G401.6 (cell line): Measurements from ENCODE around the gene ZIC4.

ENCODE experiments used
- FAIRE-seq: peaks from 2 replicates; lab custom pipeline; 2012; peaks lifted over from hg19 to GRCh38; lab: Jason Lieb, UNC

ZIC4 gene

DNA sequence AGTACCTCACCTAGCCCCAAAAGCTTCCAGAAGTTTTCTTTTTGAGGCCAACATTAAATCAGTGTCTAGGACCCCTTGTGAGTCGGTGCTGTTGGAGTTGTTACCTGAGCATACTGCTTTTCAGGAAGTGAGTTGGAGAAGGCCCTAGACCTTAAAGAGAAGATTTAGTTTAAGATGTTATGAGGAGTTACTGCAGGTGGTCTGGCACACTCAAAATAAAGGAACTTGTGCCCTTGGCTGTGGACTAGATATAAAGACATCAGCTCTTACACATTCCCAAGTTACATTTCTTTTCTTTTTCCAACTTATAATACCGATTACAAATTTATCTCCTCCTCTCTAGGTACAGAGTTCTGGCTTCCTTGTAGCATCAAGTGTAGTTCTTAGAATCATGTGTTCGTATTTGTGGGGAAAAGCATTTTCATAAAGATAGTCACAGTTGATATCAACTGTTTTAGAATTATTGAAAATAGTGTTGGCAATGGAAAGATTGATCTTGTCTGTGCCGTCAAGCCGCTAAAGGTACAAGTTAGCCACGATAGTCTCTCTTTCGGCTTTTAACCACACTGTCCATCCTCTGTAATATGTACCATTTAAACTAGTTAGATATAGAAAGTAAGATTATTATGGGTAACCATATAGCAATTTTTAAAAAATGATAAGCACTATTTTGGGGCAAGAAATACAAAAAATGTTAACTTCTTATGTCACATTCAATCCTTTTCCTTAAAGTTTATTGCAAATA, 11.4 kb upstream of the ZIC4 start:
- no peak for FAIRE-seq

DNA sequence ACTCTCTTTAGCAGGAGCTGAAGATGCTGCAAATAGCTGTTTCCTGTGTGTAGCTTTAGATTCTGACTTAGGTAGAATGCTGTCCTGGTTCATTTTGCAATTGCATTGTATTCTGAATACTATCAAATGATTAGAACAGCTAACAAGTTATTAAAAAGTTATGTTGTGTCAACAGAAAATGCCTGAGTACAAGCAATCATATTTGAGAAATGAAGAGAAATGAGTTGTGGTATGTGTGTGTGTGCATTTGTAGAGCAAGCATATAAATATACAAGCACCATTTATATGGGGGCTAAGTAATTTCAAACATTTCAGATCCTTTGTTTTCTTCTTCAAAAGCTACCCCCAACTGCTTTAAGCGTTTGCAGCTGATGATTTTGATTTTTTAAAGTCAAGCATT, 10.6 kb upstream of the ZIC4 start:
- no peak for FAIRE-seq

DNA sequence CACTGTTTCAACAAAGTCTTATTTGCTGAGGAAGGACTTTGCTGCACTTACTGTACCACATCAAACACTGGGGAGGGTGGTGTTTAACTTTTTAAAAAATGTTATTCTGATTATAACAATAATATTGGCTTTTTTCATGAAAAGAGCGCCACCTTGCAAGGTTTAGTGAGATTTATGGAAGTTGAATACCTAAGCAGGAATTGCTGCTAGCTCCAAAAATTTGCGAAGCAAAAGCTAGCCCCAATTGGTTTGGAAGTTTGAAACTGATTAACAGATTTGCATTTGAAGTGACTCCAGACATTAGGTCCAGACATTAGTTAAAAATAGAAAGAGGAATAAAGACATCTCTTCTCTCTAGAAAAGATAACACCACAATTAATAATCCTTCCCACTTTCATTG, 9.5 kb upstream of the ZIC4 start:
- no peak for FAIRE-seq

DNA sequence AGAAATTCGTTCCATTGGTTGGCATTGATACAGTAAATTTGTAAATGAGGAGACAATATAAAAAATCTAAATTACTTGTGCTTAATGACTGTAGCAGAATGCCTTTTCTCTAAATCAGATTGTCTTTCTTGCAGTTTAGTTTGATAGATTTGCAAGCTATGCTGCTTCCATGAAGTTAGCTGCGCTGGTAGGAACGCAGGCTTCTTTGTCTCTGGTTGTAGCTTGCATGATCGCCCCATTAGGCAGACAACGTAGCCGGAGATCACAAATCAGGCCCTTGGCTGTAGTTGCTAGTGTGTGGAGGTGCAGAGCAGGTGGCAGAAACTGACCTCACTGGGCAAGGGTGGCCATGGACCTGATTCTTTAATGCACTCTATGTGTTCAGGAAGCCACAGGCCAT, 8.9 kb upstream of the ZIC4 start:
- no peak for FAIRE-seq

DNA sequence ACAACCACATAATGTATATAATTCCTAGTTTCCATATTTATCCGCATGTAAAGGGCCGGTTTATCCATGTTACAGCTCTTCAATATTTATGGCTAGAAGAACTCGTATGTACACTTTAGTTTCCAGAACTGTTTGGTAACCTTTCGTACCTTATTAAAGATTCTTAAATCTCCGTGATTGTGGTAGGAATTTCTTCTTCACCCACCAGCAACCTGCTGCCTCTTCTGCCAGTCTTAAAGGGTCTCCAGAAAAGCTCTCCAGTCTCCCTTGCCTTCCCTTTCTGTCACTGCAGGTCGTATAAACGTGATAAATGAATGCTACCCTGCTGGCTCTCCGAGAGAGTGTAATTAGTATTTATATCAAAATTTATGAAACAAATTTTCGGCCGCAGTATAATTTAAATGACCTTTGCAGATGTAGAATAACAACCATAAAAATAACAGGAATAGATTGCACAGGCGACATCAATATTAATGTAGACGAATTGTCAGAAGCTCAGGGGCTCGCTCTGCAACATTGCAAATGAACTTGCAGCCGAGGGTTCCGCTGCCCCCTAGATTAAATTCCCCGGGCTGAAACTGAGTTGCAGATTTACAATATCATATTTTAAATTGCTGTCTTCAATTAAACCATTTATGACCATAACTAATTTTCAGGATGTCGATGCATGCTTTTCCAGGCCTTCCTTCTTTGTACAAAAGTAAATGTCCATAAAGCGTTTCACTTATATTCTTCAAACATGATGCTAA, 8.2 kb upstream of the ZIC4 start:
- no peak for FAIRE-seq

DNA sequence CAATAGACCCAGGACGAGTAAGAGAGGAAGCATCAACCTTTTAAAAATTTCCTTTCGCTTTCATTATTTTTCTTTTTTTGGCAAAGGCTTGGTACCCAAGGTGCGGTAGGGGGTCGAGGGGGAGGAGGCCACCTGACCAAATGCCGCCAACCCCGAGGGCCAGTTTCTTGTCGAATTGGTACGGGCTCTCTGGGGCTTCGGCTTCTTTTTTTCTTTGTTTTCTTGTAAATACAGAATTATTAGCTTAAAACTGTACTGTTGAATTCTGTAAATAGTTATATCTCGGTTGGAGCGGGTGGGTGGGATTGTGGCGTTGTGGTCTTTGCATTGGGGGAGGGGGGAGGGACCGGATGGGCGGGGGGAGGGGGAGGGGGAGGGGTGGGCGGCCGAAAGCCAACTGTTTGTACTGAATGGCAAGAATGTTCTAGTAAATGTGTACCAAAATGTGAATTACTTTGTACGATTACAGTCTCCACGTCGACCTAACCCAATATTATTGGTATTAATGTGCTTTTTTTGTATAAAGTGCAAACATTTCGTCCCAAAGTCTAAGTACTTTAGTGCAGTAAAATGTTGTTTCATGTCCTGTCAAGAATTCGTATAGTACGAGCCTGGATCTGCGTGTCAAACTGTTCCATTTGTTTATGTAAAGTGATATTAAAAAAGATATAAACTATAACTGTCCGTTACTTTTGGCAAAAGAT, 7.5 kb upstream of the ZIC4 start:
- no peak for FAIRE-seq

DNA sequence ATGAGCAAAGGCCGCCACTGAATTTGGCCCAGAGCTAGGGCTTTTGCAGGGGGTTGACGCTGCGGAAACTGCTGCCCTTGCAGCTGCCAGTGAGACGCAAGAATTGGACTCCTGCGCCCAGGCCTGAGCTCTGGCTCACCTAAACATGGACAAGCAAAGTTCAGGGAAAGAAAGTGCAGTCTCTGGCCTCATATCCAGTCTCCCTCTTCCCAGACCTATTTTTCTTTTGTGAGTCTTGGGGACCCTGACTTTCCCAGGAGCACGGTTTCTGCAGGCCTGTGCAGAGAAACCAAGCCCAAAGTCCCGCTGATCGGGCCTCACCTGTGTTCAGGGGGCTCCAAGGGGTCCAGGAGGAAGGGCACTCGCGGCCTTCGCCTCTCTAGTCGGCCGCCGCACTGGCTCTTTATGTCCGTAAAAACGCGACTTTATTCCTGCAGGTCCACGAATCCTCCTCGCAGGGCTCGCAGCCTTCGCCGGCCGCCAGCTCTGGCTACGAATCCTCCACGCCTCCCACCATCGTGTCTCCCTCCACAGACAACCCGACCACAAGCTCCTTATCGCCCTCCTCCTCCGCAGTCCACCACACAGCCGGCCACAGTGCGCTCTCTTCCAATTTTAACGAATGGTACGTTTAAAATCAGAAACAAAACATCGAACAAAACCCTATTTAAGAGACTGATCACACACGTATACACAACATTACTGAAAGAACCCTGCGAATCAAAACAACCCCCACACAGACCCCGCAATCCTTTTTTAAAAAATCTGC, 6.8 kb upstream of the ZIC4 start:
- FAIRE-seq: no peak

DNA sequence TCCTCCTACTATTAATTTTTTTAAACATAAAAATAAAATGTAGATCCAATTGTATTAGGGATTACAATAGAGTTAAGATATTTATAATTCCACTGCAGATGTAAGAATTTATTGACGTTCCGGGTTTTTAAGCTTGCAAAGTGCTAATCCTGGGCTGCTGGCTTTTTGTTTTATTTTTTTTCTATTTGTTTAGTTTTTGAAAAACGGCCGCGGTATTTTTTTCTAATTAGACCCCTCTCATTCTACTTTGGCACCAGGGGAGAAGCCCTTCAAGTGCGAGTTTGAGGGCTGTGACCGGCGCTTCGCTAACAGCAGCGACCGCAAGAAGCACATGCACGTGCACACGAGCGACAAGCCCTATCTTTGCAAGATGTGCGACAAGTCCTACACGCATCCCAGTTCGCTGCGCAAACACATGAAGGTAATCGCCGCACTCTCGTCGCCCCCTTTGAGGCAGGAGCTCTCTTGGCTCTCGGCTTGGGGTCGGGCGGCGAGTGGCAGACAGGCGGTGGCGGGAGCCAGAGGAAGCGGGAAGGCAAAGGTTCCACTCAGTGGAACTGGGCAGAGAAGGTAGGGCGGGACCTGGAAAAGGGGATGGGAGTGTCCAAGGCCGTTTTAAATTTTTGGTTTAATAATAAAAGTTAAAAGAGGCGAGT, 6.0 kb upstream of the ZIC4 start:
- no peak for FAIRE-seq

DNA sequence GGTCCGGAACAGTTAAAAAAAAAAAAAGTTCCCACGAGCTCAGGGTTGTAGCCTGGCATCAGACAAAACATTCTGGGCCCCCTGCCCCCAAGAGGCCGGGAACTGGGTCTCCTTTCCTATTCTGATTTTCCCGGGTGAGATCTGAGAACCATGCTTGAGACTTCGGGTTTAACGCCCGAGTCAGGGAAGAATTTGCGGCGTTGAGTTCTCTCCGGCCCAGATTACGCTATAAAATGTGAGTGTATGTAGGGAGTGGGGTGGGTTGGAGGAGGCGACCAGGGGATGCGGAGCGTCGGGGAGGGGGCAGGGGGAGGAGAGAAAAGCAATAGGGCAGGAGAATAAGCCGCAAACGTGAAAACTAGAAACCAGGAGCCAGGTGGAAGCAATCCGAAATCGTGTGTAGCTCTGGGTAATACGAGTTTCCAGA, 5.5 kb upstream of the ZIC4 start:
- no peak for FAIRE-seq

DNA sequence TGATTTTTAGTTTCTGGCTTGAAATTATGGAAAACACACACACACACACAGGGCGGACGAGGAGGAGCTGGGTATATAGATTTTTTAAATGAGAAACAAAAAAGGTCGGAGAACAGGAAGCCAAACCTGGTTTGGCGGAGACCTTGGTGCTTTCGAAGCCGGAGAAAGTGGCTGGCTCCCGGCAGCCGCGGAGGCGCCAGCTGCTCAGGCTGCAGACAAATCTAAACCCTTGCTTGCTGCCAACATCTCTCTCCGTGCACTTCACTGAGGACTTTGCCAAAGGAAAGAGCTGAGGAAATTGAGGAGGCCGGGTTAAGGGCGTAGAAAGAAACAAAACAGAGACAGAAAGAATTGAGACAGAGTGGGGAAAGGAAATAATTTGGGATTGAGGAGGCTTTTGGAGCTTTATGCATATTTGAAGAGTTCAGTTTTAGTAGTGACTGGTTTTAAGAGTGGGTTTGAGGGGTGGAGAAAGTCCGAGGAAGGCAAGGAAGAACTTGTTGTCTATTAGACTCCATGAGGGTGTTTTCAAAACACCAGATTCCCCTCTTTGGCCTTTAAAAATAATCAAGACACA, 5.0 kb upstream of the ZIC4 start:
- no peak for FAIRE-seq

DNA sequence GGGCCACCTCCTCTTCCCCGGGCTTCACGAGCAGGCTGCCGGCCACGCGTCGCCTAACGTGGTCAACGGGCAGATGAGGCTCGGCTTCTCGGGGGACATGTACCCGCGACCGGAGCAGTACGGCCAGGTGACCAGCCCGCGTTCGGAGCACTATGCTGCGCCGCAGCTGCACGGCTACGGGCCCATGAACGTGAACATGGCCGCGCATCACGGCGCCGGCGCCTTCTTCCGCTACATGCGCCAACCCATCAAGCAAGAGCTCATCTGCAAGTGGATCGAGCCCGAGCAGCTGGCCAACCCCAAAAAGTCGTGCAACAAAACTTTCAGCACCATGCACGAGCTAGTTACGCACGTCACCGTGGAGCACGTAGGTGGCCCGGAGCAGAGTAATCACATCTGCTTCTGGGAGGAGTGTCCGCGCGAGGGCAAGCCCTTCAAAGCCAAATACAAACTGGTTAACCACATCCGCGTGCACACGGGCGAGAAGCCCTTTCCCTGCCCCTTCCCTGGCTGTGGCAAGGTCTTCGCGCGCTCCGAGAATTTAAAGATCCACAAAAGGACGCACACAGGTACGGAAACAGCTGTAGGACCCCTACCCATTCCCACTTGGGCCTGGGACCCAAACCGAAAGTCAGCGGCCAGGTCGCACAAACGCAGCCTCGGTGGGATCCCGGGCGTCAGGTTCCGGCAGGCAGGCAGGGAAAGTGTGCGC, 4.3 kb upstream of the ZIC4 start:
- no peak for FAIRE-seq

DNA sequence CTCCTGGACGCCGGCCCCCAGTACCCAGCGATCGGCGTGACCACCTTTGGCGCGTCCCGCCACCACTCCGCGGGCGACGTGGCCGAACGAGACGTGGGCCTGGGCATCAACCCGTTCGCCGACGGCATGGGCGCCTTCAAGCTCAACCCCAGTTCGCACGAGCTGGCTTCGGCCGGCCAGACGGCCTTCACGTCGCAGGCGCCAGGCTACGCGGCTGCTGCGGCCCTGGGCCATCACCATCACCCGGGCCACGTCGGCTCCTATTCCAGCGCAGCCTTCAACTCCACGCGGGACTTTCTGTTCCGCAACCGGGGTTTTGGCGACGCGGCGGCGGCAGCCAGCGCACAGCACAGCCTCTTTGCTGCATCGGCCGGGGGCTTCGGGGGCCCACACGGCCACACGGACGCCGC, 3.8 kb upstream of the ZIC4 start:
- FAIRE-seq: no peak

DNA sequence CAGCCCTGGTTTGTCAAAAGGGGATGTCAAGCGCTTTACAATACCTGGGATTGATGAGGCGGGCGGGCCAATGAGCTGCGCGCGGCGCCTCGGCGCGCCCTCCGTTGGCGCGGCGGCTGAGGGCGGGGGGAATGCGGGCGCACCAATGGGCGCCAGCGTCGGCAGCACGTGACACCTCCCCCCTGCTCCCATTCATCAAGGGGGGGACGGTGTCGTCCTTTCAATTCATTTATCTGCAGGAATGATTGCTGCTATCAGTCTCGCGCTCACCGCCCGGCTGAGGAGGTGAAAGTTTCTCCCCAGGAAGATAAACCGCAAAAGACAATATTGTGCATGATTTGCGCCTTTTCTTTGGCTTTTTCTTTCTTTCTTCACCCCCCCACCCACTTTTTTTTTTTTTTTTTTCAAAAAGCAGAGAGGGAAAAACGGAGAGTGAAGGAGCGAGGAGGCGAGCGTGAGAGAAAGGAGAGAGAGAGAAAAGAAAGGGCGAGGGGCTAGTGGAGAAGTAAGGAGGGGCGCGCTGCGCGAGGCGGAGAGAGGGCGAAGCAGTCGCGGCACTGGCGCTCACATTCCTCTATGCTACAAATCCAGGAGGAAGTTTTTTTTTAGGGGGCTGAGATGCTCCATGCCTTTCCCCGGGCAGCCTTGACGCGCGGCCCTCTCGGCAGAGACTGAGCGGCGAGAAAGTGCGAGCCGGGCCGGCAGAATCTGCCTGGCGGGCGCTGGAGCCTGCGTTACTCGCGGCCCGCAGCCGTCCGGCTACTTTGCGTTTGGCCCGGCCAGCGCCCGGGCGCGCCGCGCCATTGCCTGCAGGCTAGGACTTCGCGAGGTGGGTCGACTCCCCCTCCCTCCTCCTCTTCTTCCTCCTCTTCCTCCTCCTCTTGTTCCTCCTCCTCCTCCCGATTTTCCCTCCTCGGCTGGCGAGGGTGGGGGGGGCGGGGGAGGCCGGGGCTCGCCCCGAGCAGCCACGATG, 3.1 kb upstream of the ZIC4 start, which contains the start of gene ZIC1:
ZIC1 (plus strand) TSS at position 223 of the 973 bp plus-strand sequence; CDS start at position 971, 748 bp downstream.
- no peak for FAIRE-seq

DNA sequence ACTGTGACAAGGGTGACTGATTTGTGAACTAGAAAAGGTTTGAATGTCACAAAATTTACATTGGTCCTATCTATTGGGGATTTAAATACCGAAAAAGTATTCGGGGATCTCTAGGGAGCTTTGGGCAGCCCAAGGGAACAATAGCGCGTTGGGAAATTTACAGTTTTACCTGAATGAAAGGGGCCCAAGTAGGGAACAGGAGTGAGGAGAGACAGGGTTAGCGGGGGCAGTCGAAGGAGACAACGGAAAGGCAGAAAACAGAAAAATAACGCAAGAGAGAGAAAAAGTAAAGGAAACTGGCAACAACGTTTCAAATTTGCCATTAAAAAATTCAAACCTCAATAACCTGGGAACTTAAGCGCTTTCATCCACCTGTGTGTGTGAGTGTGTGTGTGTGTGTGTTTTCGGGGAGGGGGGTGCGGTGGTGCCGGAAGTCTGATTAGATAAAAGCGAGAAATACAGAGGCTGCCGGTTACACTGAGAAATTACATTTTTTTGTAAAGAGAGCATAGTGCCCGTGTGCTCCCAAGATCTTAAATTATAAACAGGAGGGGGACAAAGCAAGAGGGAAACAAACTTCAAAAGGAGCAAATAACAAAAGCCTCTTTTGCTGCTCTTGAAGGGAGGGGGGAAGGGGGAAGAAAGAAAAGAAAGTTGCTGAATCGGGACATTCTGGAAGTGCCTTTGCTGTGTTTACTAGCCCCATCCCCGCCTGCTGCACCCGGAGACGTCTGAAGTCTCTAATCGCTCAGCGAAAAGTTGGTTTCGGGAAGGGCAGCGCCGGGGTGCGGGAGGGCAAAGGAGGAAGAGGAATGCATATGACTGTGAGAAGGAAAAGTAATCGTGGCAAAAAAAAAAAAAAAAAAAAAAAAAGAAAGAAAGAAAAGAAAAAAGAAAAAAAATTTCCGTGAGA, 2.1 kb upstream of the ZIC4 start:
- FAIRE-seq: no peak

DNA sequence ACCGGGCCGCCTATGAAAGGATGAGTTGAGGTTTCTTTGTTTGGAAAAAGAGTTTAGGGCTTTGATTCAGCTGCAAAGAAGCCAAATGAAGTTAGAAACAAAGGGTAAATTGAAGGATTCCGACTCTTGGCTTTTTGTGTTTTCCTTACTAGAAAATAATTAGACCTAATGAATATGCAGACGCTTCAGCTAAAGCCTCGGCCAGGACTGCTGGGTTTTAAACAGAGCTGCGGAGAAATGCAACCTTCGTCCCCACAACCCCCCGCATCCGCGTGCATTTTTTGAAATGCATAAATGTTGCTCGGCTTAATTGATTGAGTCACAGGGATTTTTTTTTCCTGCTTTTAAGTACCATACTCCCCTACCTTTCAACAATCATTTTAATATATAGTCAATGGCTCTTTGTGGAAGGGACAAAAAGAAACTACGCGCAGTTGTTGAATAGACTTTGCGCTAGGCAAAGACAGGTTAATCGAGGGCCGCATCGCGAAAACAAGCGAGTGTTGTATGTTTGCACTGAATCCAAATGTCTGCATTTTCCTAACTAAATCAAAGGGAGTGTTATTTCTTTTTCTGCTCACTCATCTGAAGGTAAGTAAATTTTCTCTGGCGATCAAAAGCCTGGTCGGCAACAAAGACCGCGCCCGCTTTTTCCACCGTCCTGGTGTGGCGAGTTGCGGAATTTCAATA, 1.3 kb upstream of the ZIC4 start:
- FAIRE-seq: no peak

DNA sequence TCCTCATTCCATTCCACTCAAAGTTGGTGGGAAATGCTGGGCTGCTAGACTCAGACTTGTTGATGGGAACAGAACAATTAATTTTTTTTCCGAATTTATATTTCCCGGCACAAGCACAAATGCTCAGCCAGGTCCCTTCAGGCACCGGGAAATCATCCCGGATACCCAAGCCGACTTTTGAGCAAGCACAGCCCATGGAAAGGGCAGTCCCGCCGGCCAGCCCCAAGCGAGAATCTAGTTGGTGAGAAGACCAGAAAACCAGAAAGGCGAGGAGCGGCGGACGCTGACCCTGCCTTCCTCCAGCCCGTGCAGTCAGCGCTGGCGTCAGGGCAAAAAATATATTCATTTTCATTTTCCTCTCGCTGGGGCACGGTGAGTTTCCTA, 763 bp upstream of the ZIC4 start:
- FAIRE-seq: no peak

DNA sequence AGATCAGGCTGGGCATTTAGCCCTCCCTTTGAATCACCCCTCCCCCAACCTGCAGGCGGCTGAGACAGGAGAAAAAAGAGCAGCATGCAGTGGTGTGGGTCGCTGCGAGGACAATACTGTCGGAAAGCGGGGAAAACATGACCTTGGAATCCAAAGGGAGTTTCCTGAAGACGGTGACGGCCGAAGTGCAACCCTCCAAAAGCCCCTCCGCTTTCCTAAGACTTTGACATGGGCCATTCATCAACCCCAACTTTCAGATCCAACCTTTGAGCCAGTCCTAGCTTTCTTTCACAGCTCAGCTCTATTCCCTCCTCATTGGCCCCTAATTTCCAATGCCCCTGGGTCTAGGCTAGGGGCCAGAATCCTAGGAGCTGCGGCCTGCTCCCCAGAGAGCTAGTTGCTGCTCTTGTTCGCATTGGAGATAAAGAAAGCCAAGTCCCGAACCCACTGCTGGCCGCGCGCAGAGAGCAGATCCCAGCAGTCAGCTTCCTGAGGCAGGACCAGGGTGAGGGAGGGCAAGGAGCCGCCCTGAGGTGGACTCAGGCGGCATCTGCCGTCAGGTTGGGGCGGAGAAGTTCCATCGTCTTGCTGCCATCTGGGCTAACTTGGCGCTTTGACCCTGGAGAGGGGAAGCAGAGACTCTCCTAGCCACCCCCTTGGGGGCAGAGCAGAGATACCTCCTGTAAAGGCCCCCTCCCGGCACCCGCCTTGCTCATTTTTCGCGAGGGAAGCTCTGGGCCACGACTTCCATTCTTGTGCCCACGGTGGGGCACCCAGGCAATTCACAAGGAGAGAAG, 914 bp downstream of the ZIC4 start:
- no peak for FAIRE-seq
